NCI-H187 treated with DMSO at 0.1 percent for 48 hours (cell line): Measurements from ENCODE around the gene TCF7.

Source experiments
- DNase-seq: peaks from one replicate; lab custom pipeline; 2025; lab: John Stamatoyannopoulos, UW

Gene TCF7

GRCh38 chr5:134131165-134131564 is 16.7 kb downstream of the TCF7 start:
- no peak for DNase-seq

- DNase-seq, result no peak
Measured at GRCh38 chr5:134131578-134132350, 17.3 kb downstream of the TCF7 start.

DNA sequence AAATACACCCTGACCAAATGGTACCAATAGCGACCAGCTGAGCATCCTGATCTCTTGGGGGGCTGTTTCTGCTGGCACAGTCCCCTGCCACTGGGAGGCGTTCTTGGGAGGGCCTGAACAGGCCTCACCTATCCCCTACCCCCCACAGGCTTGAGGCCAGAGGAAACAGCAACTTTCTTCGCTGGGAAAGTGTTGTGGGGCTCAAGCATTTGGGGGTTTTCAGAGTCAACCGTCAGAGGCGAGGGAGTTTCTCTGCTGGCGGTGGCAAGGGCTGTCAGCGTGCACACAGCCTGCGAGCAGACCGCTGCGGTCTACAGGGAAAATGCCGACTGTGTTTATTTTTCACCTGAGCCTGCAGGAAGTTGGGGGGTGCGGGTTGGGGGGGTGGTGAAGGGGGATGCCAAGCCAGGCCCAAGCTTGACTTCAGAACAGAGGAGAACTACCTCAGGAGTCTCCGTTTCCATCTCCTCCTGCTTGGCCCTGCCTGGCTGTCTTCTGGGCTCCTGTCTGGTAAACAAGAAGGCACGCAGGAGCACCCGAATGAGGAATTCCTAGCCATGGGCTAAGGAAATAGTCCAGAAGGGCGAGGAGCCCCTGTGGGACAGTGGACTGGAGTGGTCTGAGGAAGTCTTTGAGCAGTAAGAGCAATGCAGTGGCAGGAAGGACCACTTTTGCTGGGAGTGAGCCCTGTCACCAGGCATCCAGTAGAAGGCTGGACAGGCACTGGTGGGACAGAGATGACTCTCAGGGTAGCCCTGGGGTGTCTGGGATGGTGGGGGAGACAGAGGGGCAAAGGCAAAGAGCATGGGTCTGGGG is 18.1 kb downstream of the TCF7 start:
- no peak for DNase-seq

- DNase-seq, result no peak
Measured at GRCh38 chr5:134133188-134133994, 18.9 kb downstream of the TCF7 start.

DNA sequence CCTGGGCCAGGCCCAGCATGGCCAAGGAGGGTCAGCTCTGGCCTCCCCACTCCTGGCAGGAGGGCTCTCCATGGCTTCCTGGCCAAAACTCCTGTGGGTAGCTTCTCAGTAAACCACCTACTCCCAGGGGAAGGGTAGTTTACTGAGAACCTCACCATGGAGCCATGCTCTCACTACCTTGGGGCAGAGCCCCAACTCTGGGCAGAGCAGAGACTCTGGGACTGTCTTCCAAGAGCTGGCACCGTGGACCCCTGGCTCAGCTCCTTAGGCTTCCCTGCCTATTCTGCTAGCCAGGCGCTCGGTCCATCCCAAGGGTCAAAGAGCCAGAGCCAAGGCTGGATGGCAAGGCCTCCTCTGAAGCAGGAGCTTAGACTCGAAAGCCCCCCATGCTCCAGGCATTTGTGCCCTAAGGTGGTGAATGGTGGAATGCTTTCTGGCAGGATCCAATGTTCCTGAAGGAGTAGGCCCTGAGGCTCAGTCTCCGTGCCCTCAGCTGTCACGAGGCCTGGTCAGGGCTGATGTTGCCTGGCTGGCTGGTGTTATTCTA is 19.6 kb downstream of the TCF7 start:
- DNase-seq, result no peak

DNA sequence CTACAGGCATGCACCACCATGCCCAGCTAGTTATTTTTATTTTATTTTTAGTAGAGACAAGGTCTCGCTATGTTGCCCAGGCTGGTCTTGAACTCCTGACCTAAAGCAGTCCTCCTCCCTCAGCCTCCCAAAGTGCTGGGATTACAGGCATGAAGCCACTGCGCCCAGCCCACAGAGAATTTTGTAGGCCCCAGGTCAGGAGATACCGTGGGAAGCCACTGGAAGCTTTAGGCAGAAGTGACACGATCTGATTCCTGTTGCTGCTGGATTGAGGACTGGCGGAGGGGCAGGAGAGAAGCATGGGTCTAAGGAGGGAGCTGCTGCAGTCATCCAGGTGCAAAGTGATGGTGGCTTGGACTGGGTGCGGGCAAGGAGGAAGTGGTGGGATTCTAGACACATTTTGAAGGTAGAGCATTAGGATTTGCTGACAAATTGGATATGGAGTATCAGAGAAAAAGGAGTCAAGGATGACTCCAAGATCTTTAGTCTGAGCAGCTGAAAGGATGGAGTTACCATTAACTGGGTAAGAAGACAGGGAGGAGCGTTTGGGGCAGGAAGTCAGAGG is 20.7 kb downstream of the TCF7 start:
- DNase-seq, result no peak

DNA sequence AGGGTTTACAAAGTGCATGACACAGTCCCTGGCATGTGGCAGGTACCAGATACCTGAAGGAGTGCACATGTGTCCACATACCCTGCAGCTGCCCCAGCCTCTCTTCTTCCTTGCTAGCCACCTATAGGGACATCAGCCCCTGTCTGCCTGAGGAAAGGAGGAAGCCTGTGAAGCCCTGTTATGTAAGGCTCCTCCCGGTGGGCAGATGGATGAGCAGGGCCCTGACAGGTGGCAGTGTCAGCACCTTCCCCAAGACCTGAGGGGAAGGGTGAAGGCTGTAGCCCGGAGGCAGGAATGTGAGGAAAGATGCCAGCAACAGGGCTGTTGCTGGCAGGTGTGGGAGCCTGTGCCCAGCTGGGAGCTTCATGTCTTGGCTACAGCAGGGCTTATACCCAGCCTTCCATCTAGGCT is 21.7 kb downstream of the TCF7 start:
- DNase-seq, result no peak

DNA sequence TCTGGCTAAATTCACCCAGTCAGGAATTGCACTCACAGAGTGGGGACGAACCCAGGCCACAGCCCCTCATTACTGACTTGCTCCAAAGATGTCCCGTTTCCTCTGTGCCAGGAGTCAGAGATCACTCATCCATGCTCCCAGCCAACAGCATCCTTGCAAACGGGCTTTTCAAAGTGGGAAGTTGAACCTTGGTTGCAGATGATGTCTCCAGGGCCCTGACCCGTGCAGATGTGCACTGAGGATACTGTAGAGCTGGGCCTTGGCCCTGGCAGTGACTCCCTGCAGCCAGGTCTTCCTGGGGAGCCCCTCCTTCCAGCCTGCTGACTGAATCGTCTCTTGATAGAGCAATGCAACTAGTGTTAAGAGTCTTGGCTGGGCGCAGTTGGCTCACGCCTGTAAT is 22.3 kb downstream of the TCF7 start:
- DNase-seq, result no peak

GRCh38 chr5:134138416-134139376 is 24.2 kb downstream of the TCF7 start:
- DNase-seq, result no peak

GRCh38 chr5:134139377-134139851 is 24.9 kb downstream of the TCF7 start:
- no peak for DNase-seq

- no peak for DNase-seq
Measured at GRCh38 chr5:134139891-134140469, 25.5 kb downstream of the TCF7 start.

DNA sequence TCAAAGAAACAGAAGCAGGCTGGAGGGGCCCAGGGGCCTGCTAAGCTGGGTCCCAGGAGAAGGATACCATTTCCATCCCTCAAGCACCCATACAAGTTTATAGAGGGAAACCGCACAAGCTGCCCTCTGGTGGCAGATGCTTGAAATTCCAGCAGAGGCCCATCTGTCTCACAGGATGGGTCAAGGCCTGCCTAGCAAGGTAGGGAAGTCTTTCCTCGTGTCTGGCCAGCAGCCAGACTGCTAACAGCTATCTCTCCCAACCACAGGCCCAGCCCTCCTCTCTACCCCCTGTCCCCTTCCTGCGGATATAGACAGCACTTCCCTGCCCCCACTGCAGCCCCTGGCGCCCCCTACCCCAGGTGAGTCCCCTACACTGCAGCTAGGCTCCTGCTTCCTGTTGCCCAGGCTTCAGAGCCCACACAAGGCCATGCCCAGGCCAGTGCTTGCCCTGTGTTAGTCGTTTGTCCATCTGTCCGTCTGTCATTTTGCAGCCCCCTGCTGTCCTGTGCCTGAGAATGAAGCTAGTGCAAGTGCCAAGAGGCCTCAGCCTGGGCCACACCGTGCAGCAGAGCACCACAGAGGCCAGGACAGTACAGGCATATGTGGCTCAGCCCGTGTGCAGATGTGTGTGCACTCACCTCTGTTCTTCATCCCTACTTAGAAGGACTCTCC is 26.2 kb downstream of the TCF7 start:
- no peak for DNase-seq

DNA sequence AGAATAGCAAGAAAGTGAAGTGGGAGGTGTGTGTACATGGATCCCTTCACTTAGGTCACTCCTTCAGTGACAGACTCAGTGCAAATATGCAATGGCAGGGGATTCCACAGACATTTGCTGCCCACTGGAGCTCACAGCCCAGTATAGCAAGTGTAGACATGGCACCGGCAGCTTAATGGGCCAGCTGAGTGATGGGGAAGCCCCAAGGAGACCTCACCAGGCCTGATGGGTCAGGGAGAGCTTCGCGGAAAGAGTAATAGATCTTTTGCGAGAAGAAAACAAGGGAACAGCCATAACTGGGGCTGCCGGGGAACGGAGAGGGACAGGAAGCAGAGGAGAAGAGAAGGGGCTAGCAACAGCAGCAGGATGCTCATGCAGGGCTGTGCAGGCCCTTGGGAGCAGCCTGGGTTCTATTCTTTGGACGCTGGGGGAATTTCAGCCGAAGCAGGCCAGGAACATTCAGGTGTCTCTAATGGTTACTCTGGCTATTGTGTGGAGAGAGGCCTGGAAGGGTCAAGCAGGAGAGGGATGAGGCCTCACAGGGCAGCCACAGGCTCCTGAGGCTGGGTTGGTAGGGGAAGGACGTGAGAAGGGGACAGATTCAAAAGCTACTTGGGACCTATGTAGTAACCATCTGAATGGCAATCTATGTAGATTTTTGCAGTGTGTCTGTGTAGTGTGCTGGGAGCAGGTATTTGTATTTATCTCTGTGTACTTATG is 27.0 kb downstream of the TCF7 start:
- no peak for DNase-seq

DNA sequence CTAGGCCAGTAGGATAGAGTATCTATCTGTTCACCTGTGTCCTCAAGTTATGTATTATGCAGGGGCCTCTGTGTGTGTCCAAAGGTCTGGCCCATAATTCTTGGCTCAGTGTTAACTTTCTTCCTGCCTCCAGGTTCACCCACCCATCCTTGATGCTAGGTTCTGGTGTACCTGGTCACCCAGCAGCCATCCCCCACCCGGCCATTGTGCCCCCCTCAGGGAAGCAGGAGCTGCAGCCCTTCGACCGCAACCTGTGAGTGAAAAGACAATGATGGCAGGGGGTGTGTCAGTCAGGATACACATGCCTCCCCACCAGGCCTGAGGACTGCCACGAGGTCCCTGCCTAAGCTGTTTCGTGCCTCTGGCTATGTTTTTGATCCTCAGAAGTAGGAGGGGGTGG is 27.6 kb downstream of the TCF7 start:
- DNase-seq, result no peak

DNA sequence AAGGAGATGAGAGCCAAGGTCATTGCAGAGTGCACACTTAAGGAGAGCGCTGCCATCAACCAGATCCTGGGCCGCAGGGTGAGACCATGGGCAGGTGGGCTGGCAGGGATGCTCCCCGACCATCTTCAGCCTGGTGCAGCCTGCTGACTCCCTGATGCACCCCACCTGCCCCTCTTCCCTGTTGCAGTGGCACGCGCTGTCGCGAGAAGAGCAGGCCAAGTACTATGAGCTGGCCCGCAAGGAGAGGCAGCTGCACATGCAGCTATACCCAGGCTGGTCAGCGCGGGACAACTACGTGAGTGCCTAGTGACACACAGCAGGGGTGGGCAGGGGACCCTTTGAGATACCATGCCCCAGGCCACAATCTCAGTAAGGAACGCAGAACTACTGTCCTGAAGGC is 28.3 kb downstream of the TCF7 start:
- DNase-seq, result no peak

- DNase-seq, result no peak
Measured at GRCh38 chr5:134143431-134143830, 28.9 kb downstream of the TCF7 start.

DNA sequence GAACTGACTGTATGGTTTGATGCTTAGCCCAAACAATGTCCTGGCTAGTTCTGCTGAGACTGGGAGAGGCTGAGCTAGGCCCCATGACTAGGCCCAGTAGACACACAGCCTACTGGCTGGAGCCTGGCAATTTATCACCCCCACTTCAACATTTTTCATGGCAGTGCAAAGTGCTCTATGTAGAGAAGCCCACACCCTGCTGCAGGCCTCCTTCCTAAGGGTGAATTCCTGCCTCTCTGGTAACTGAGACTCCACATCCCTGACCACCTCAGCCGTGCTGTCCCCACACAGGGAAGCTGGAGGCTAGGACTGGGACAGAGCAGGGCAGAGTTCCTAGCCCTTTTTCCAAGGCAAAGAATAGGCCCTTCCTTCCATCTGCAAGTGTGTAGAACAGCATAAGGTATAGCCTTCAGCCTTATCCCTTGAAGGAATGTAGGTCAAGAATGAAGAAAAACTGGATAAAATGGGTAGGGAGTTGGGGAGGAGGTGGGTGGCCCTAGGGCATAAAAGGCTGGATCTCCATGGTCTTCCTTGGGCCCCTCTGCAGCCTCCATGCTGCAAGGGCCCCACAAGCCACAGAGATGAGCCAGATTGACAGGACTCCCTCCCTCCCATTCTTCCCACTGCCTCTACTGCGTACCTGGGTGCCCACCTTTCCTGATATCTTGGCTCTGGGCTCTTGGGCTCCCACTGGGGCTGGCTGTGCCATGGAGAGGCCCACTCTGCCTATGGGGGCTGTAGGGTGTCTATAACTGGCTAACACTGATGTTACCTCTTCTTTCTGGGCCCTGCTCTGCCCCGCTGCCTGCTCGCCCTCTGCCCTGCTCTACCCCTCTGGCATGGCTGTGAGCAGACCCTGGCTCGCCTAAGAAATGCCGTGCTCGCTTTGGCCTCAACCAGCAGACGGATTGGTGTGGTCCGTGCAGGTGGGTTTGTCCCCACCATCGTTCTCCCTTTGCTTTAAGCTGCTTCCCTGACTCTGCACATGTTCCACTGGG is 29.8 kb downstream of the TCF7 start:
- no peak for DNase-seq
